Caco-2 (cell line): ENCODE data around the gene GGN. TPM values are rescaled to one million over a fixed set of nuclear protein-coding genes. Genes with fewer than 3 reads are reported as not detected.

ENCODE experiments used
- Bru-seq: library from RNA; stranded (reverse); fragments of 400-500 nt; gene quantifications from one replicate; lab custom pipeline; 2021; lab: Mats Ljungman, UMichigan
- BruChase-seq, 2 experiments: library from RNA; stranded (reverse); fragments of 400-500 nt; gene quantifications; one replicate each; lab custom pipeline; 2021; lab: Mats Ljungman, UMichigan
- BruUV-seq: library from RNA; stranded (reverse); fragments of 400-500 nt; replicated peaks from 2 replicates; lab custom pipeline; 2021; lab: Mats Ljungman, UMichigan
- CTCF ChIA-PET: fragments of 300-600 bp; sonication (Branson Sonifier 250); formaldehyde crosslinking; loops from one replicate; lab custom pipeline; 2022; ENCODE audit warnings: antibody characterized with exemption; lab: Charles Lee
- POLR2A ChIA-PET: fragments of 300-600 bp; sonication (Branson Sonifier 250); formaldehyde crosslinking; loops from one replicate; lab custom pipeline; 2022; ENCODE audit warnings: antibody characterized with exemption; lab: Charles Lee
- DNase-seq, 2 experiments: peaks; one replicate each; pipeline versions ENCODE4 v3.0.0 to v3.0.0-alpha.2; 2020 to 2022
- H3K27me3 ChIP-seq: replicated peaks from 2 replicates; pipeline ENCODE4 v1.6.0; 2011; ENCODE audit warnings: low read length; ENCODE audit not compliant: control insufficient read depth, insufficient read depth
- H3K36me3 ChIP-seq: 2 replicates; pipeline ENCODE4 v1.5.1; 2011; ENCODE audit warnings: low read length; ENCODE audit not compliant: control insufficient read depth, insufficient read depth
- H3K4me1 ChIP-seq: fragments of 250-450 bp; sonication (Bioruptor Pico); 2 replicates; pipeline ENCODE4 v1.5.1; 2020; ENCODE audit warnings: mild to moderate bottlenecking
- H3K4me3 ChIP-seq: 2 replicates; pipeline ENCODE4 v1.5.1; 2011; ENCODE audit warnings: low read depth, mild to moderate bottlenecking, control low read depth, low read length
- H3K9me3 ChIP-seq: fragments of 250-450 bp; sonication (Bioruptor Pico); 2 replicates; pipeline ENCODE4 v1.5.1; 2020; ENCODE audit warnings: mild to moderate bottlenecking, moderate library complexity
- H3K27ac Mint-ChIP-seq: one replicate; pipeline ENCODE4 v1.8.0; 2022; ENCODE audit warnings: mixed read lengths; ENCODE audit not compliant: unreplicated experiment
- H3K27me3 Mint-ChIP-seq: one replicate; pipeline ENCODE4 v1.8.0; 2022; ENCODE audit warnings: mixed read lengths; ENCODE audit not compliant: insufficient read depth, unreplicated experiment
- H3K36me3 Mint-ChIP-seq: one replicate; pipeline ENCODE4 v1.8.0; 2022; ENCODE audit warnings: mild to moderate bottlenecking, mixed read lengths; ENCODE audit not compliant: insufficient read depth, unreplicated experiment
- H3K4me1 Mint-ChIP-seq: one replicate; pipeline ENCODE4 v1.8.0; 2022; ENCODE audit warnings: low read depth, mixed read lengths; ENCODE audit not compliant: unreplicated experiment
- H3K4me3 Mint-ChIP-seq: one replicate; pipeline ENCODE4 v1.8.0; 2022; ENCODE audit warnings: mild to moderate bottlenecking, moderate library complexity, mixed read lengths; ENCODE audit not compliant: unreplicated experiment
- H3K9me3 Mint-ChIP-seq: one replicate; pipeline ENCODE4 v1.8.0; 2022; ENCODE audit warnings: mixed read lengths; ENCODE audit not compliant: unreplicated experiment
- intact Hi-C: fragments of 100-400 bp; cut with micrococcal nuclease; formaldehyde crosslinking; loops from one replicate; pipeline ENCODE4 v1.10.0; 2022; ENCODE audit not compliant: unreplicated experiment
- long read RNA-seq: library from polyadenylated mRNA; stranded (forward); transcript quantifications from one replicate; pipeline ENCODE4 v2.0.0, GENCODE V29; 2022
- total RNA-seq: library from RNA; stranded (reverse); gene quantifications from 2 replicates; pipeline ENCODE4 v1.2.3, GENCODE V29; 2022
- TF ChIP-seq, protein P1 (sequence below), 2 experiments: fragments of 200-600 bp in 1 of 2; IDR thresholded peaks; 1 replicate in 1 of 2; 2 replicates in 1 of 2; pipeline versions ENCODE4 v1.5.1 to v1.8.0; 2011 to 2022; ENCODE audit warnings: antibody characterized with exemption in 1 of 2, control low read depth in 1 of 2, inconsistent platforms in 1 of 2, low read depth in 1 of 2, low read length in 1 of 2, mild to moderate bottlenecking in 1 of 2, moderate library complexity in 1 of 2; ENCODE audit not compliant: insufficient read depth in 1 of 2, severe bottlenecking in 1 of 2, unreplicated experiment in 1 of 2

GGN gene, protein sequence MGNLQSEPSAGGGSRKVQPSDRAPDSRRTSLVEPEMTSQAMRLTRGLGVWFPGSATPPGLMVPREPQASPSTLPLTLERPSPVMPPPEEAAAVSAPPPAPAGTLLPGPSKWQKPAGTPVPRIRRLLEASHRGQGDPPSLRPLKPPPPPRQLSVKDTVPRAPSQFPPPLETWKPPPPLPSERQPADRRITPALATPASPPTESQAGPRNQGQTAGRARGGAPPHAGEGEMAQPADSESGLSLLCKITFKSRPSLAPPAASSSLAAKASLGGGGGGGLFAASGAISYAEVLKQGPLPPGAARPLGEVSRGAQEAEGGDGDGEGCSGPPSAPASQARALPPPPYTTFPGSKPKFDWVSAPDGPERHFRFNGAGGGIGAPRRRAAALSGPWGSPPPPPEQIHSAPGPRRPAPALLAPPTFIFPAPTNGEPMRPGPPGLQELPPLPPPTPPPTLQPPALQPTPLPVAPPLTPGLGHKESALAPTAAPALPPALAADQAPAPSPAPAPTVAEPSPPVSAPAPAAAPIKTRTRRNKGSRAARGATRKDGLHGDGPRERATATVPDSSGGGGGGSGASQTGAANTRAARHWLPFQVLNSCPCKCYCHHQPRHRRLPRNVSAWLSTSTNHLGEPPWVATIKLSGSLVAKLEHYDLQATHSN
- total RNA-seq = 0.79 TPM in 1 of 2 replicates, not detected in the other
- Bru-seq, nascent RNA = percentile 13 among the genes with signal in this experiment
- percentile 14 among the genes with signal in this experiment for BruChase-seq, experiment 1, labeled RNA remaining after a 2-hour chase
- not detected for BruChase-seq, experiment 2, labeled RNA remaining after a 6-hour chase
- long read RNA-seq, partial matches to known transcripts = 0 of 2 reads
- long read RNA-seq, other reads (novel, unspliced or antisense) = 2 of 2 reads

DNA sequence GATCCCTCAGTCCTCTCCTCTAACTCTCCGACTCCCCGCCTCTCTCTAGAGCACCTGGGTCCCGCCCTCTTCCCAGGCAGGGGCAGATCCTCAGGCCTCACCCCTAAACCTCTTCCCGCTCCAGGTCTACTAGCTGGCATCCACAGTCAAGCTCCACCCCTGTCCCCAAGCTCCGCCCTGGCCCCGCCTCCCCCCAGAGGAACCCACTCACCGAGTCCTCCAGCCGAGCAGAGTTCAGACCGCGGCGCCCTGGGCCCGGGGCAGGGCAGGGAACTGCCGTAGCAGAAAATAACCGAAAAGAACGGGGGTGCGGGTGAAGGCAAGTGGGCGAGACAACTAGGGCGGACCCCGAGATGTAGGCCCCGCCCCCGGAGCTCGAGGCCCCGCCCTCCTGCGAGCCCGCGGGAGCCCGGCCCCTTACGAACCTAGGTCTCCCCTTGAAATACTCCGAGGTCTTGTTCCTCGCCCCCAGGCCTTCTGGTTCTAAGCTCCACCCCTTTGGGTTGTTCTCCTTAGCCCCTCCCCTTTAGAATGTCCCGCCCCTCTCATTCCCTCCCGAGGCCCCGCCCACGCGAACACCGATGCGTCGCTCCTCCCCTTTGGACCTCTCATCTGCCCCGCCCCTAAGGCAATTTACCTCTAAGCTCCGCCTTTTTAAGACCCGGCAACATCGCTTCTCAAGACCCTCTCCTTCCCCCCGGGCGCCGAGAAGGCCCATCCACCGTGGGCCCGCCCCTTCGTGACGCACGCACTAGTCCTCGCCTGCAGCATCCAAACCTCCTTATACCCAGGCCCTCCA is at the start of gene GGN:
GGN (minus strand) TSS at position 485 of the 799 bp plus-strand sequence. CDS start 773 bp downstream, outside the sequence.
- ChIA-PET CTCF (interaction anchor here (0.6 to 2.2 kb wide), 8 partner anchors 10 to 543 kb away, joined by 3 to 39 read pairs (median 5); partner anchors contain the start of genes FAM98C, MRPS12 and PSMD8), POLR2A (interaction anchor here (0.5 to 2.1 kb wide), 10 partner anchors 13 to 890 kb away, joined by 3 to 26 read pairs (median 8); partner anchors contain the start of genes FAM98C, NFKBIB, PSMD8 and SPINT2)
- Histone ChIP-seq H3K27me3 (no peaks in the 10 kb centered on the region), H3K4me3 (peak within 1 kb of the TSS; percentile 60), H3K9me3 (no peaks in the 10 kb centered on the region), H3K4me1 (peaks cover 25% of the 10 kb centered on the region), H3K36me3 (peaks cover 5% of the 10 kb centered on the region)
- H3K27me3 Mint-ChIP-seq = no peaks in the 10 kb centered on the region
- H3K4me3 Mint-ChIP-seq = peak within 1 kb of the TSS; percentile 83
- no peaks in the 10 kb centered on the region for H3K9me3 Mint-ChIP-seq
- DNase-seq = peak; percentile 91 to 94
- intact Hi-C loops = loop anchor here (1.0 kb wide), 2 partner anchors 13 to 15 kb away; partner anchors contain the start of gene PSMD8
- H3K27ac Mint-ChIP-seq = peak within 1 kb of the TSS; percentile 43
- H3K4me1 Mint-ChIP-seq = peaks cover 18% of the 10 kb centered on the region
- peaks cover 43% of the 10 kb centered on the region for H3K36me3 Mint-ChIP-seq
- BruUV-seq = no TSS peak
- TF ChIP-seq, protein P1, sequence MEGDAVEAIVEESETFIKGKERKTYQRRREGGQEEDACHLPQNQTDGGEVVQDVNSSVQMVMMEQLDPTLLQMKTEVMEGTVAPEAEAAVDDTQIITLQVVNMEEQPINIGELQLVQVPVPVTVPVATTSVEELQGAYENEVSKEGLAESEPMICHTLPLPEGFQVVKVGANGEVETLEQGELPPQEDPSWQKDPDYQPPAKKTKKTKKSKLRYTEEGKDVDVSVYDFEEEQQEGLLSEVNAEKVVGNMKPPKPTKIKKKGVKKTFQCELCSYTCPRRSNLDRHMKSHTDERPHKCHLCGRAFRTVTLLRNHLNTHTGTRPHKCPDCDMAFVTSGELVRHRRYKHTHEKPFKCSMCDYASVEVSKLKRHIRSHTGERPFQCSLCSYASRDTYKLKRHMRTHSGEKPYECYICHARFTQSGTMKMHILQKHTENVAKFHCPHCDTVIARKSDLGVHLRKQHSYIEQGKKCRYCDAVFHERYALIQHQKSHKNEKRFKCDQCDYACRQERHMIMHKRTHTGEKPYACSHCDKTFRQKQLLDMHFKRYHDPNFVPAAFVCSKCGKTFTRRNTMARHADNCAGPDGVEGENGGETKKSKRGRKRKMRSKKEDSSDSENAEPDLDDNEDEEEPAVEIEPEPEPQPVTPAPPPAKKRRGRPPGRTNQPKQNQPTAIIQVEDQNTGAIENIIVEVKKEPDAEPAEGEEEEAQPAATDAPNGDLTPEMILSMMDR (IDR thresholded peaks at IDR 0.05; ENCODE audit: insufficient read depth in 1 of 2, low read depth in 1 of 2, low read length in 1 of 2, severe bottlenecking in 1 of 2, unreplicated experiment in 1 of 2) = no peak

DNA sequence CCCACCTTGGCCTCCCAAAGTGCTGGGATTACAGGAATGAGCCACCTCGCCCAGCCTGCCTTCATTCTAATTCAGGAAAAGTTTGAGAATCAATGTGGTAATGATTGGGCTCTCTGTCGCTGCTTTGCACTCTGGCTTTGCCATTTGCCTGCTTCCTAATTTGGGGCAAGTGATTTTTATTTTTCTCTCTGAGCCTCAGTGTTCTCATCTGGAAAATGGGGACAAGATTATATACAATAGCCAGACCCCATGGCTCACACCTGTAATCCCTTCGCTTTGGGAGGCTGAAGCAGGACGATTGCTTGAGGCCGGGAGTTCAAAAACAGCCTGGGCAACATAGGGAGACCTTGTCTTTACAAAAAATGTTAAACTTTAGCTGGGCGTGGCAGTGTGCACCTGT is 49.5 kb upstream of the GGN start:
- ChIA-PET CTCF (interaction anchor here (0.8 kb wide), 1 partner anchor 202 kb away, joined by 6 read pairs; no protein-coding TSS in a partner anchor), POLR2A (no interaction called here)
- Histone ChIP-seq H3K36me3 (no peaks in the 10 kb centered on the region), H3K27me3 (no peaks in the 10 kb centered on the region), H3K4me1 (no peaks in the 10 kb centered on the region), H3K9me3 (no peaks in the 10 kb centered on the region), H3K4me3 (no peak overlapping the region)
- intact Hi-C loops = no loop called here
- Mint-ChIP-seq H3K4me1 (peaks cover 7% of the 10 kb centered on the region), H3K4me3 (no peak overlapping the region), H3K36me3 (no peaks in the 10 kb centered on the region), H3K9me3 (no peaks in the 10 kb centered on the region), H3K27ac (no peak overlapping the region), H3K27me3 (peaks cover 6% of the 10 kb centered on the region)
- TF ChIP-seq, protein P1 (IDR thresholded peaks at IDR 0.05; ENCODE audit: insufficient read depth in 1 of 2, low read depth in 1 of 2, low read length in 1 of 2, severe bottlenecking in 1 of 2, unreplicated experiment in 1 of 2) = no peak
- no peak for DNase-seq
- no TSS peak for BruUV-seq
